Fibroblast of upper back skin (primary cell): ENCODE measurements around the gene HMCN2.

Experiments used
- DNase-seq: peaks from one replicate; pipeline ENCODE4 v3.0.0-alpha.2; 2013

HMCN2 gene

GRCh38 chr9:130441031-130441430 lies 175.5 kb downstream of the HMCN2 start:
- no peak for DNase-seq

DNA sequence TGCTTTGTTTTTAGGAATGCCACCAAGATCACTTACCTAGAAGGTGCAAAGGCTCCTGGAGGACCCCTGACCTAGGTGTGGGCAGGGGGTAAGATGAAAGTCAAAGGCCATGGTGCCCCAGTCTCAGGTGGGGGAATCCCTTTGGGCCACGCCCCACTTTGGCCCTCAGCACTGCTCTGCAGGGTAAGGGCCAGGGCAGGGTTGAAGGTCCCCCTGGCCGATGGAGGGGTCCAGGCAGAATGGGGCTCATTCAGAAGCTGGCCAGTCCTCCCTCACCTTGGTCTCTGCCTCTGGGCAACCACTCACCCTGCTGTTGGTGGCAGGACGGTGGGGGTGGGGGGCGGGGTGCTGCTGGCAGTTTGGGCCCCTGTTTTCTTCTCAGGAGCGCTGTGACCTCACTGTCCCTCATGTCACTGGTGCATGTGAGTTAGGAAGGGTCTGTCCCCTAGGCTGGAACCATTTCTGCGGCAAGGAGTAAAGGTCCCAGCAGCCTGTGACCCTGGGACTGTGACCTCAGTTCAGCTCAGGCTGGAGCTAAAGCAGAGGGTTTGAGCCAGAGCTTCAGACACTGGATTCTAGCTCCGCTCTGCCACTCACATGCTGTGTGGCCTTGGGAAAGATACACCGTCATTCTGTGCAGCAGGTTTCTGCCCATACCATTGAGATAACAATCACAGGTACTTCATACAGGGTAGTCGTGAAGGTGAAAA lies 177.3 kb downstream of the HMCN2 start:
- no peak for DNase-seq

GRCh38 chr9:130443456-130443801 lies 177.9 kb downstream of the HMCN2 start:
- no peak for DNase-seq

DNA sequence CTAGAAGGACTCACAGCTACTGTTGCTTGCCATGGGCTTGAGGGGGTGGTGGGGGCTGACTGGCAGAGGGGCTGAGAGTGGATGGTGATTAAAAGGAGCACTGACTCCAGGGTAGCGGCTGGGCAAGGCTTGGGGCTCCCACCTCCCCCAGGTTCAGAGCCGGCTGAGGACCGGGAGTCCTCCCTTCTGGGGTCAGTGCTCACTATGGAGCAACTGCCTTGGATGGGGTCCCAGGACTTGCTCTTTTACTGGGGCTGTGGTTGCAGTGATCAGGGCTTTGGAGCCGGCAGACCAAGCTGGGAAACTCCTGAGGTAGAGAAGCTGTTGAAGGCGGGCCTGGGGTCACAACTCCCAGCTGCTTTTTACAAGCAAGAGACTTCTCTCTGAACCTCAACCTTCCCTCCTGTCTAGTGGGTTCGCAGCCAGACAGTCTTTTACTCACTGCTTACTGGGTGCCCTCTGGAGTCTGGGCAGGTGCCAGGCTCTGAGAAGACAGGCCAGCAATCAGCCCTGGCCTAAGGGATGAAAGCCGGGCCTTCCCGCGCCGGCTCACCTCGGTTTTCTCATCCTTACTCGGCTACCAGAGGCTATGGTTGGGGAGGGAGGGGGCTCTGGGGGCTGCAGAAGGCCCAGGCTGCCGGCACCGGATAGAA lies 178.4 kb downstream of the HMCN2 start:
- no peak for DNase-seq

DNA sequence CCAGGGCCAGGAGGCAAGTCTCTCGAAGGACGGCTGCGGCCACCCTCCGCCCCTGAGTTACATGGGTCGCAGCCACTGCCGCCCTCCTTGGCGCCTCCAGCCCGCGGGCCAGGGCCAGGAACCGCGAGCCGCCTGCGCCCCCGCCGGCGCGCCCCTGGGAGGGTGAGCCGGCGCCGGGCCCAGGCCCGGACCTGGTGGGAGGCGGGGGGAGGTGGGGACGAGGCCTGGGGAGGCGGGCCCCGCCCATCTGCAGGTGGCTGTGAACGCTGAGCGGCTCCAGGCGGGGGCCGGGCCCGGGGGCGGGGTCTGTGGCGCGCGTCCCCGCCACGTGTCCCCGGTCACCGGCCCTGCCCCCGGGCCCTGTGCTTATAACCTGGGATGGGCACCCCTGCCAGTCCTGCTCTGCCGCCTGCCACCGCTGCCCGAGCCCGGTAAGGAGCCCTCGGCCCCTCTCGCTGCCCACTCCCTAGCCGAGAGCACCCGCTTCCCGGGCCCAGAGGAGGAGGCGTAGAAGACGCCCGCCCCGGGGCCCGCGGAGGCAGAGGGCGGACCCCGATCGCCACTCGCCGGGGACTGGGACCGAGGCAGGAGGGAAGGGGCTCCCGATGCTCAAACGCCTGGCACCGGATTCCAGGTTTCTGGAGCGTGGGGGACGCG lies 179.1 kb downstream of the HMCN2 start, which contains the start of gene ASS1:
ASS1 (plus strand) TSS at position 397 of the 657 bp plus-strand sequence. CDS start 7,268 bp downstream, outside the sequence.
- DNase-seq = peak; percentile 24

DNA sequence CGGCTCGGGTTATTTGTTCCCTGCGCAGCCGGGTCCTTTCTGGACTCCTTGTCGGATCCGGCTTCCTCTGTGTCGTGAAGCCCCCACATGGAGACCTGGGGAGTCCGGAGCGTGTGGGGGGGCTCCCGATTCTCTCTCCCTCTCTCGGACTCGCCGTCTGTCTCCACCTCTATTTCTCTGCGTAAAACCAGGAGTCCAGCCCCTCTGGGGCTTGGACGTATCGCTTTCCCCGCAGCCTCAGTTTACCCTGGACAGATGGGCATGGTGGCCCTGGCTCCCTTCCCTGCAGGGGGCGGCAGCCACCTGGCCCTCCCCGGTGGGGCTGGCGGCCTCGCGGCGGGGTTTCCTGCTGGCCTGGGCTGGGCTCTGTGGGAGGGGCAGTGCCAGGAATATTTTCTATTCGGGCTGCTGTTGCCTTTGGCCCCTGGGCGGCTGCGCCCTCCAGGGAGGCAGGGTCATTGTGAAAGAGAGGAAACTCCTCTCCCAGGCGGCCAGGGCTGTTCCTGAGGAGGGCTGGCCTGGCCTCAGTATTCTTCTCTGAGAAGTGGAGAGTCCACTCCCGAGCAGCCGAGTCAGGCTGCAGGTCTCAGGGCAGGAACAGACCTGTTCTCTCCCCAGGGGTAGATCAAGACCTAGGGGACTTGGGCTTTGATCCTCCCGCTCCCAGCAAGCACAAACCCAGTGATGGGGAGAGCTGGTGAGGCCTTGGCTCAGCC lies 179.9 kb downstream of the HMCN2 start:
- peak; percentile 25 for DNase-seq

DNA sequence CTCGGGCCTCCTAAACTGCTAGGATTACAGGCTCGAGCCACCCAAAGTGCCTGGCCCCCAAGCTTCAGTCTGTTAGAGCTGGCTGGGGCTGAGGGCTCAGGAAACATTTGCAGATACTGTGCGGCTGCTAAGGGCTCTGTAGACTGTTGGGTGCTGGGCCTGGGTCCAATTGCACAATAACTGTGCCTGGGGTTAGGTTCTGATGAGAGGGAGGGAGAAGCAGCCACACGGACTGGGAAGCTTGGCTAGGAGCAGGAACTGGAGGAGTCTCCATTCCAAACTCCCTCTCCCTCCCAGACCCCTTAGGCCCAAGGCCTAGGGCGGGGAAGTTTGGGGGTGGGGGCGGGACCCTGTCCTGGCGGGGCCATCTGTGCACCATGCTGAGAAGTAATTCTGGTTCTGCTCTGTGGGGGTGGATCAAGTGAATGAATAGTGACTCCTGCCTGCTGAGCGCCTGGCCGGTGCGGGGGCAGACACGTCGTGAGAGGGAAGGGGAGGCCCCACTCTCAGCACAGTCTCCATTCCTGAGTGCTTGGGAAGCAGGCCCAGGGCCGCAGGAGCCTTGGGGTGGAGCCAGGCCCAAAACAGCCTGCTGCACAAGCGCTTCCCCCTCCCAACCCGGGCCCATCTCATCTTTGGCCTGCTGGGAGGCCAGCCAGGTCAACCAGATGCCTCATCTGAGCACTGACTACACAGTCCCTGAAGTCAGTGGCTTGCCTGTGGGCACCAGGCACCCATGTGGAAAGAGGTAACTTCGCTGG lies 180.7 kb downstream of the HMCN2 start:
- DNase-seq = peak; percentile 89

DNA sequence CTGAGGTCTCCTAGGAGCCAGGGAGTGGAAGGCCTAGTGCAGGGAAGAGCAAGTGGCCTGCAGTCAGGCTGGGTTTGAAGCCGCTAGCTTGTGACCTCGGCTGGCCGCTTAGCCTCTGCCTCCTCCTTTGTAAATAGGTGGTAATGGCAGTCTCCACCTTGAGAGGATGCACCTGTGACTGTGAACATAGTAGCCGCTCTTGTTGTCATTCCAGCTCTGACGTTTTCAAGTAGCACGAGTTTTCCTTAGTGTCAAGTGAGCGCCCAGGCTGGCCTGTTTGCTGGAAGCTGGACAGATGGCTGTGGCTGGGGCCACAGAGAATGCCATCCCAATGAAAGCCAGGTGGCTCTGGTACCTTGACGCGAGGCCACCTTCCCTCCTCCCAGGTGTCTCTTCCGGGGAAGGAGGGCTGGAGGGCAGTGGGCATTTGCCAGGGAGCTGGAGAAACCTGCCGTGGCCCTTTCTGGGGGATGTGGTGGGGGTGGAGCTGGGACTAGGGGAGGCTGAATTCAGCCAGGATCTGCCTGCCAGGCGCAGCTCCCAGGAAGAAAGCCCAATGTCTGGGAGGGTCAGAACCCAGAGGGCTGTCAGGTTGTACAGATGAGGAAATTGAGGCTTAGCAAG lies 181.7 kb downstream of the HMCN2 start:
- DNase-seq = no peak

DNA sequence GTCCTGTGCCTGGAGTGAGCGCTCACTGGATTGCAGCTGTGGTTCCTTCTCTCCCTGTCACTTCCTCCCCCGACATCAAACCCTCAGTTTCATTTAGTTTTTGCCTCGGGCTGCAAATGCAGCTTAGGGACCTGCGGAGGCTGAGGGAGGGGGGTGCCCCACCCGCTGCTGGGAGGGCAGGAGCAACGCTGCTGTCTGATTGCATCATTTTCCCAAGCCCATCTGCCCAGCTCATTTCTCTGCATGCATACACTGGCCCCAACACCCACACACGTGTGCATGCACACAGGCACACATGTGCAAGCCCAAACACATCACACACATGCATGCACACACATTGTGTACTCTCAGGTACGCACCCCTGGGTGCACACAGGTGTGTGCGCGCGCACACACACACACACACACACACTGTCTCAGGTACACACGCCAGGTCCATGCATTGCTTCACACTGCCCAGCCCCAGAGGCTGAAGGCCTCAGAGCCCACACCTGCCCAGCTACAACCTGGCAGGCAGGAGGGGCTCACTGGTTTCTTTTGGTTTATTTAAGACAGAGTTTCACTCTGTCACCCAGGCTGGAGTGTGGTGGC lies 182.6 kb downstream of the HMCN2 start:
- peak; percentile 81 for DNase-seq

GRCh38 chr9:130448771-130449603 lies 183.4 kb downstream of the HMCN2 start:
- no peak for DNase-seq

DNA sequence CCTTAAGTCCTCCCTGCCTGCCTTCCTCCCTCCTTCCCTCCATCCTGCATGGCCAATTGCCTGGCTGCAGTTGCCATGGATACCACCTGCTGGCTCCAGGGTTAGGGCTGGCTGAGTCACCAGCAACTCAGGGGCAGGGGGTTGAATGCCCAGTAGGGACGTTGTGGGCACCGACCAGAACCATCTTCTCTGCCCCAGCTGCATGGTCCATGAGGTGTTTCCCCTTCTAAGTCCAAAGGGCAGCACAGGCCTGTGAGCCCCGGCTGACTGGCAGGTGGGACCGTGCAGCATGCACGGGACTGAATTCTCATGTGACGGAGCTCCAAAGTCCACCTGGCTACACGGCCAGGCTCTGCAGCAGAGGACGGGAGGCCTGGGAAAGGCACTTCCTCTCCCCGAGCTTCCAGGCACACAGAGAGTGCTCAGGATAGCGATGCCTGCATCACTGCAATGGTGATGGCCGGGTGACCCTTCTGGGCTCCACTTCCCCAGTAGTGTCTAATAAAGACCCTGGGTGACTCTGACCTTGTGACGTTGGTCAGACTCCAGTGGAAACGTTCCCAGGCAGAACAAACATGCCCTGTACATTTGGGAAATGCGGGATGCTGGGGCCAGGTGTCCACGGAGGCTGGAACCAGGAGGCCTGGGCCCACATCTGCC lies 184.9 kb downstream of the HMCN2 start:
- no peak for DNase-seq

GRCh38 chr9:130451004-130451390 lies 185.4 kb downstream of the HMCN2 start:
- no peak for DNase-seq

DNA sequence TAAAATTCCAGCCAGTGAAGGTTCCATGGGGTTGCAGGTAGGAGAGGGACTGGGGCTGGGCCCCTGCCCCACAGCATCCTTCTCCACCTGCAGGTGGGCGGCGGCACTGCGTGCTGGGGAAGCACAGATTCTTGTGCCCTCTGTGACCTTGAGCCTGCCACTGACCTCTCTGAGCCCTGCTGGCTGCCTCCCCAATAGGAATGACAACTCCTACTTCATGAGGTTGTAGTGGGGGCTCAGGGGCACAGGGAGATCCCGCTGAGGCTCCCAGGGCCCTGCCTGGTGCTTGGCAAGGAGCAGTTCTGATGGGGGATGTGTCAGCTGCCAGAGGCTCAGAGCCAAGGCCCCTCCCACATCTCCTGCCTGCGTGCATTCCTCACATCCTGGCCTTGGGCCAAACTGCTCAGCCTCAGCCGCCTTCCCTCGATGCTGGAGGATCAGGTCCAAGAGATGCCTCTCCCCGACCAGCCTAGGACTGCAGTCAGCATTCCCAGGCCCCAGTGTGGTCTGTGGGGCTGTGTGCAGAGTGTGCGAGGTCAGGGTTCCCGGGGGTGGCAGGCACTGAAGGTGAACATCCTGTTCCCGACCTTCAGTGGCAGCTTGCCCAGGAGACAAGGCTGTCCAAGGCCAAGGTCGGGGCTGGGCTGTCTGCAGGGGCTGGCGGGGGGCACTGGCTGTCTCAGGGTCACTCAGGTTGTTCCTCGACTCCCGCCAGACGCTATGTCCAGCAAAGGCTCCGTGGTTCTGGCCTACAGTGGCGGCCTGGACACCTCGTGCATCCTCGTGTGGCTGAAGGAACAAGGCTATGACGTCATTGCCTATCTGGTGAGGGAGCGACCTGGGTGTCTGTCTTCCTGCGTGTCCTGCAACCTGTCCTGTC lies 186.2 kb downstream of the HMCN2 start:
- peak; percentile 97 for DNase-seq

DNA sequence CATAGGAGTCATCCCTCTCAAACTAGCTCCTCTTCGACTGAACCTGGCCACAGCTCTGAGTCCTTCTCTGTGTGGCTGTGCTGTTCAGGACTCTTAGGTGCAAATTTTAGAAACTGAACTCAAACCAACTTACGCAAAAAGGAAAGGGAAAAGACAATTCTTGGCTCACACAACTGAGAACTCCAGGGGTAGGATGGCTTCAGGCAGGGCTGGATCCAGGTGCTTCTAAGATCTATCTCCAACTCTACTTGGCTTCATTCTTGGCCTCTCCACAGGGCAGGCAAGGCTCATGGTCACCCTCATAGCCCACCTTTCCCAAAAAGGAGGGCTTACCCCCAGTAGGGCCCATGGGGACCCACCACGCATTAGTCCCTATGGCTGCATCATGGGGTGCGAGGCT lies 187.3 kb downstream of the HMCN2 start:
- no peak for DNase-seq

- peak; percentile 27 for DNase-seq
Observed at GRCh38 chr9:130453487-130453886, 187.9 kb downstream of the HMCN2 start.

DNA sequence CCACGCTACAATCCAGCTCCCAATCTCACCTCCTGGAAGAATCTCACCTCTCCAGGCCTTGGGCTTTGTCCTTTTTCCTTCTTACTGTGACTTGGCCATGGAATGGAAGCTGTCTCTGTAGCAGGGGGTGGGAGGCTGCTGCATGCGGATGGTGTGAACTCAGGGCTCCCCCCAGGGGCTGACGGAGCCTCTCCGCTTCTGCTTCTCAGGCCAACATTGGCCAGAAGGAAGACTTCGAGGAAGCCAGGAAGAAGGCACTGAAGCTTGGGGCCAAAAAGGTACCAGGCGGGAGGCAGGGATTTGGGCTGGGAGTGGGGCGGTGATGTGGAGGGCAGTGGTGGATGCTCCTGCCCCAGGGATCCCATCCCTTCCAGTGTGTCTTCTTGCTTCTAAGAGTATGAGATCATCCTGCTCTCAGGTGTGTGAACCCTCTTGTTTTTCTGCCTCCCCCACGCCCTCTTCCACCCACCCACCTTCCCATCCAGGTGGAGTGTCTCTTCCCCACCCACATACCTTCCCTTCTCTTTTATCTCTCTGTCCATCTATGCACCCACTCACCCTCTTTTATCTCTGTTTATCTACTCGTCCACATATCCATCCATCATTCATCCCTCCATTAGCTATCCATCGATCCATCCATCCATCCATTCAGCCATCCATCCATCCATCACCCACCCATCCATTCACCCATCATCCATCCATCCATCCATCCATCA lies 188.7 kb downstream of the HMCN2 start:
- DNase-seq = no peak

- DNase-seq = no peak
Observed at GRCh38 chr9:130454812-130455325, 189.3 kb downstream of the HMCN2 start.
